GM20431 (cell line): ENCODE results near the gene MEIS3.
"Not testable (repeated sequence)": the region's sequence is repeated elsewhere in the genome, so short reads cannot be mapped to it uniquely, and the experiment has no call there.

ENCODE experiments used
- in situ Hi-C: fragments of 300-500 bp; cut with MseI, MboI; formaldehyde crosslinking; loops from one replicate; pipeline ENCODE4 v1.15.0; 2020; ENCODE audit warnings: low sequenced_read_pairs; ENCODE audit not compliant: unreplicated experiment

Gene MEIS3

GRCh38 chr19:47417746-47418691 is 1.3 kb downstream of the MEIS3 start:
- in situ Hi-C loops, result no loop called here

GRCh38 chr19:47417107-47417745 is 2.1 kb downstream of the MEIS3 start:
- in situ Hi-C loops, result no loop called here

GRCh38 chr19:47416643-47416985 is 2.7 kb downstream of the MEIS3 start:
- in situ Hi-C loops, result no loop called here

GRCh38 chr19:47415953-47416642 is 3.2 kb downstream of the MEIS3 start:
- in situ Hi-C loops, result no loop called here

GRCh38 chr19:47414469-47414868 is 4.9 kb downstream of the MEIS3 start:
- in situ Hi-C loops, result no loop called here

GRCh38 chr19:47413941-47414340 is 5.4 kb downstream of the MEIS3 start:
- in situ Hi-C loops, result no loop called here

- in situ Hi-C loops, result not testable (repeated sequence)
These were observed 7.6 kb downstream of the MEIS3 start for GRCh38 chr19:47411696-47412095.

- in situ Hi-C loops, result no loop called here
These were observed 8.2 kb downstream of the MEIS3 start for GRCh38 chr19:47411101-47411500.

- in situ Hi-C loops, result no loop called here
These were observed 11.0 kb downstream of the MEIS3 start for GRCh38 chr19:47408156-47408938.

GRCh38 chr19:47407417-47407774 is 11.9 kb downstream of the MEIS3 start:
- in situ Hi-C loops, result no loop called here

GRCh38 chr19:47406711-47407416 is 12.5 kb downstream of the MEIS3 start:
- in situ Hi-C loops, result no loop called here

- in situ Hi-C loops, result no loop called here
These were observed 13.4 kb downstream of the MEIS3 start for GRCh38 chr19:47405854-47406417.

GRCh38 chr19:47405197-47405550 is 14.2 kb downstream of the MEIS3 start:
- in situ Hi-C loops, result no loop called here

- in situ Hi-C loops, result no loop called here
These were observed 14.8 kb downstream of the MEIS3 start for GRCh38 chr19:47404334-47405196.

- in situ Hi-C loops, result no loop called here
These were observed 16.8 kb downstream of the MEIS3 start for GRCh38 chr19:47402504-47402903.

GRCh38 chr19:47398707-47399597 is 20.4 kb downstream of the MEIS3 start:
- in situ Hi-C loops, result loop anchor here (25.0 kb wide), 1 partner anchor 112 kb away; no protein-coding TSS in a partner anchor

- in situ Hi-C loops, result loop anchor here (25.0 kb wide), 1 partner anchor 104 kb away; no protein-coding TSS in a partner anchor
These were observed 27.7 kb downstream of the MEIS3 start for GRCh38 chr19:47391510-47392223.
